H1 (cell line): ENCODE measurements around the gene EDC3. TPM values are rescaled to one million over a fixed set of nuclear protein-coding genes. Genes with fewer than 3 reads are reported as not detected.
A peak's percentile ranks its signal among the peaks of the same experiment; 100 is the strongest.

Experiments used
- CTCF ChIA-PET: fragments of 300-600 bp; sonication (Branson Sonifier 250); formaldehyde crosslinking; loops from one replicate; lab custom pipeline; 2021; ENCODE audit not compliant: partially characterized antibody; lab: Charles Lee
- POLR2A ChIA-PET: fragments of 300-600 bp; sonication (Branson Sonifier 250); formaldehyde crosslinking; loops from one replicate; lab custom pipeline; 2021; ENCODE audit warnings: inconsistent platforms; ENCODE audit not compliant: partially characterized antibody; lab: Charles Lee
- DNase-seq, 2 experiments: peaks; one replicate each; pipeline versions ENCODE4 v3.0.0 to v3.0.0-alpha.2; 2010 to 2022; ENCODE audit warnings: low spot score in 2 of 2, low read depth in 1 of 2, mixed read lengths in 1 of 2
- FAIRE-seq: peaks from 2 replicates; lab custom pipeline; 2011; peaks lifted over from hg19 to GRCh38; lab: Jason Lieb, UNC
- H2AFZ ChIP-seq: 2 replicates; pipeline ENCODE4 v1.8.1; 2012; ENCODE audit warnings: low read length, inconsistent platforms
- H2AK5ac ChIP-seq: 2 replicates; pipeline ENCODE4 v1.6.1; 2013; ENCODE audit warnings: low read depth, low read length
- H2BK120ac ChIP-seq: replicated peaks from 2 replicates; pipeline ENCODE3; 2013; ENCODE audit warnings: low read depth, low read length, inconsistent platforms
- H2BK12ac ChIP-seq: 2 replicates; pipeline ENCODE4 v1.6.1; 2013; ENCODE audit warnings: low read depth, low read length
- H2BK15ac ChIP-seq: 2 replicates; pipeline ENCODE4 v1.6.1; 2013; ENCODE audit warnings: low read length
- H2BK20ac ChIP-seq: 2 replicates; pipeline ENCODE4 v1.6.1; 2013; ENCODE audit warnings: low read length
- H2BK5ac ChIP-seq: 2 replicates; pipeline ENCODE4 v1.6.1; 2013; ENCODE audit warnings: low read depth, low read length
- H3K14ac ChIP-seq: 2 replicates; pipeline ENCODE4 v1.6.1; 2013; ENCODE audit warnings: inconsistent platforms; ENCODE audit not compliant: insufficient read length
- H3K18ac ChIP-seq: 2 replicates; pipeline ENCODE4 v1.6.1; 2013; ENCODE audit warnings: low read length; ENCODE audit errors: extremely low read depth
- H3K23ac ChIP-seq: 2 replicates; pipeline ENCODE4 v1.6.1; 2013; ENCODE audit warnings: inconsistent platforms; ENCODE audit not compliant: insufficient read length
- H3K23me2 ChIP-seq: 2 replicates; pipeline ENCODE4 v1.6.1; 2013; ENCODE audit warnings: low read depth, low read length
- H3K27ac ChIP-seq: 2 replicates; pipeline ENCODE4 v1.6.1; 2011; ENCODE audit warnings: low read depth, low read length, inconsistent platforms
- H3K27me3 ChIP-seq, 4 experiments: replicated peaks in 1 of 4; 1 replicate in 1 of 4; 2 replicates in 3 of 4; pipeline versions ENCODE4 v1.6.1 to v1.8.1; 2011 to 2013; ENCODE audit warnings: low read length in 3 of 4, mild to moderate bottlenecking in 3 of 4, inconsistent platforms in 2 of 4, mixed read lengths in 2 of 4, moderate library complexity in 1 of 4; ENCODE audit not compliant: control insufficient read depth in 3 of 4, insufficient read depth in 3 of 4; ENCODE audit errors: extremely low read depth in 1 of 4
- H3K36me3 ChIP-seq, 4 experiments: 2 replicates each; pipeline versions ENCODE4 v1.6.1 to v1.8.1; 2011 to 2013; ENCODE audit warnings: mild to moderate bottlenecking in 4 of 4, low read length in 3 of 4, moderate library complexity in 2 of 4, control low read depth in 1 of 4, inconsistent platforms in 1 of 4; ENCODE audit not compliant: insufficient read depth in 4 of 4, control insufficient read depth in 2 of 4
- H3K4ac ChIP-seq: replicated peaks from 2 replicates; pipeline ENCODE3; 2013; ENCODE audit warnings: low read length, low read depth, mixed read lengths, inconsistent platforms; ENCODE audit not compliant: insufficient read length
- H3K4me1 ChIP-seq, 4 experiments: replicated peaks in 1 of 4; 1 replicate in 1 of 4; 2 replicates in 3 of 4; pipeline versions ENCODE4 v1.6.1 to v1.8.1; 2011 to 2013; ENCODE audit warnings: low read length in 3 of 4, inconsistent platforms in 2 of 4, mixed read lengths in 1 of 4; ENCODE audit not compliant: insufficient read depth in 4 of 4, control insufficient read depth in 3 of 4
- H3K4me2 ChIP-seq, 2 experiments: 2 replicates each; pipeline versions ENCODE4 v1.6.1 to v1.8.1; 2011 to 2013; ENCODE audit warnings: low read depth in 2 of 2, low read length in 2 of 2, control low read depth in 1 of 2, inconsistent platforms in 1 of 2, mild to moderate bottlenecking in 1 of 2; ENCODE audit not compliant: insufficient read depth in 1 of 2
- H3K4me3 ChIP-seq, 4 experiments: fragments of 200-600, 300-600 bp in 1 of 4; sonication (generic), shearing (Covaris generic), sonication (Bioruptor Twin) in 1 of 4; 2 replicates each; pipeline versions ENCODE4 v1.5.1 to v1.8.1; 2011 to 2016; ENCODE audit warnings: low read length in 4 of 4, low read depth in 3 of 4, control low read depth in 2 of 4, inconsistent platforms in 2 of 4, mild to moderate bottlenecking in 2 of 4, mixed read lengths in 1 of 4, moderate library complexity in 1 of 4; ENCODE audit not compliant: insufficient read depth in 2 of 4; ENCODE audit errors: extremely low read depth in 1 of 4
- H3K56ac ChIP-seq: replicated peaks from 2 replicates; pipeline ENCODE3; 2013; ENCODE audit warnings: low read depth, mild to moderate bottlenecking, mixed read lengths, low read length, inconsistent platforms; ENCODE audit not compliant: insufficient read length
- H3K79me1 ChIP-seq: 2 replicates; pipeline ENCODE4 v1.6.1; 2013; ENCODE audit warnings: low read depth, low read length, control low read depth
- H3K79me2 ChIP-seq, 2 experiments: 2 replicates each; pipeline versions ENCODE4 v1.6.1 to v1.8.1; 2012 to 2013; ENCODE audit warnings: low read length in 2 of 2, mild to moderate bottlenecking in 2 of 2, inconsistent platforms in 1 of 2; ENCODE audit not compliant: insufficient read depth in 2 of 2, control insufficient read depth in 1 of 2
- H3K9ac ChIP-seq, 4 experiments: replicated peaks in 1 of 4; 1 replicate in 1 of 4; 2 replicates in 3 of 4; pipeline versions ENCODE4 v1.6.1 to v1.8.1; 2011 to 2013; ENCODE audit warnings: low read depth in 3 of 4, low read length in 3 of 4, control low read depth in 2 of 4, mild to moderate bottlenecking in 2 of 4, moderate library complexity in 2 of 4, inconsistent platforms in 1 of 4; ENCODE audit errors: extremely low read depth in 1 of 4
- H3K9me3 ChIP-seq, 2 experiments: 2 replicates each; pipeline versions ENCODE4 v1.6.1 to v1.8.1; 2012 to 2013; ENCODE audit warnings: mild to moderate bottlenecking in 2 of 2, moderate library complexity in 2 of 2, control low read depth in 1 of 2, inconsistent platforms in 1 of 2, low read depth in 1 of 2, low read length in 1 of 2, mixed read lengths in 1 of 2; ENCODE audit not compliant: insufficient read depth in 2 of 2
- H4K20me1 ChIP-seq, 2 experiments: replicated peaks in 1 of 2; 2 replicates each; pipeline versions ENCODE3 to v1.8.1; 2011 to 2013; ENCODE audit warnings: inconsistent platforms in 2 of 2, low read length in 2 of 2, mild to moderate bottlenecking in 1 of 2; ENCODE audit not compliant: insufficient read depth in 2 of 2, control insufficient read depth in 1 of 2
- H4K5ac ChIP-seq: 2 replicates; pipeline ENCODE4 v1.6.1; 2013; ENCODE audit warnings: low read length, low read depth, mixed read lengths, inconsistent platforms; ENCODE audit not compliant: insufficient read length
- H4K8ac ChIP-seq: 2 replicates; pipeline ENCODE4 v1.8.0; 2013; ENCODE audit warnings: mild to moderate bottlenecking, moderate library complexity, low read length, inconsistent platforms; ENCODE audit not compliant: insufficient read depth; ENCODE audit errors: extremely low read depth
- H4K91ac ChIP-seq: replicated peaks from 2 replicates; pipeline ENCODE3; 2013; ENCODE audit warnings: low read length, mixed read lengths, inconsistent platforms; ENCODE audit not compliant: insufficient read length
- CHD1 ChIP-seq: IDR thresholded peaks from 2 replicates; pipeline ENCODE4 v1.6.1; 2012; ENCODE audit warnings: low read depth, low read length, improper control_type of control experiment
- EGR1 ChIP-seq: IDR thresholded peaks from 2 replicates; pipeline ENCODE4 v1.6.1; 2011; ENCODE audit warnings: low read depth, low read length, borderline replicate concordance
- EP300 ChIP-seq, 2 experiments: IDR thresholded peaks; 1 replicate in 1 of 2; 2 replicates in 1 of 2; pipeline ENCODE4 v1.6.1; 2011 to 2012; ENCODE audit warnings: low read depth in 2 of 2, low read length in 2 of 2, mild to moderate bottlenecking in 2 of 2, borderline replicate concordance in 1 of 2, inconsistent platforms in 1 of 2, moderate library complexity in 1 of 2
- JUND ChIP-seq: IDR thresholded peaks from 2 replicates; pipeline ENCODE4 v1.6.1; 2011; ENCODE audit warnings: mild to moderate bottlenecking, improper control_type of control experiment, low read length
- KDM5A ChIP-seq: fragments of 200-600 bp; IDR thresholded peaks from 2 replicates; pipeline ENCODE4 v1.7.1; 2012; ENCODE audit warnings: mild to moderate bottlenecking, low read length, inconsistent platforms, mixed read lengths
- MAFK ChIP-seq: IDR thresholded peaks from 2 replicates; pipeline ENCODE4 v1.6.1; 2012; ENCODE audit warnings: low read depth, mild to moderate bottlenecking, improper control_type of control experiment, low read length
- NANOG ChIP-seq: IDR thresholded peaks from 2 replicates; pipeline ENCODE4 v1.6.1; 2011; ENCODE audit warnings: low read length, low read depth, mild to moderate bottlenecking, inconsistent platforms; ENCODE audit not compliant: insufficient read depth, poor library complexity, severe bottlenecking
- PHF8 ChIP-seq: fragments of 200-600 bp; sonication (generic); conservative IDR thresholded peaks from 2 replicates; pipeline ENCODE4 v1.7.1; 2012; ENCODE audit warnings: low read depth, mild to moderate bottlenecking, inconsistent platforms, low read length, moderate library complexity
- POLR2A ChIP-seq, 2 experiments: IDR thresholded peaks; 1 replicate in 1 of 2; 2 replicates in 1 of 2; pipeline ENCODE4 v1.6.1; 2011; ENCODE audit warnings: low read depth in 2 of 2, low read length in 2 of 2, mild to moderate bottlenecking in 2 of 2; ENCODE audit errors: control extremely low read depth in 1 of 2
- POLR2AphosphoS5 ChIP-seq: IDR thresholded peaks from 2 replicates; pipeline ENCODE4 v1.6.1; 2011; ENCODE audit warnings: low read depth, low read length
- RBBP5 ChIP-seq: IDR thresholded peaks from 2 replicates; pipeline ENCODE4 v1.7.1; 2012; ENCODE audit warnings: low read depth, mild to moderate bottlenecking, inconsistent platforms, low read length, moderate library complexity, borderline replicate concordance
- SIRT6 ChIP-seq: IDR thresholded peaks from one replicate; pipeline ENCODE4 v1.7.1; 2012; ENCODE audit warnings: low read length, inconsistent platforms
- SIX5 ChIP-seq: IDR thresholded peaks from 2 replicates; pipeline ENCODE4 v1.6.1; 2011; ENCODE audit warnings: mild to moderate bottlenecking, low read depth, low read length
- SP2 ChIP-seq: IDR thresholded peaks from 2 replicates; pipeline ENCODE4 v1.6.1; 2012; ENCODE audit warnings: mild to moderate bottlenecking, low read length, inconsistent platforms
- WGBS, 2 experiments: shearing (Covaris generic) in 1 of 2; methylation state at CpG; one replicate each; pipeline versions ENCODE4 v1.1.6 to v1.1.7; 2013 to 2015; ENCODE audit warnings: low lambda C conversion rate in 2 of 2, mixed read lengths in 2 of 2, inconsistent platforms in 1 of 2, low coverage in 1 of 2, missing lambda C conversion rate in 1 of 2; ENCODE audit not compliant: insufficient replicate concordance in 2 of 2, insufficient coverage in 1 of 2, insufficient read length in 1 of 2; ENCODE audit errors: extremely low coverage in 1 of 2, missing lambda C conversion rate in 1 of 2; 5-methylcytosine and 5-hydroxymethylcytosine counted together
- polyA plus RNA-seq, 7 experiments: library from polyadenylated mRNA; depleted of rRNA in 3 of 7; stranded (reverse) in 5 of 7; unstranded in 2 of 7; fragments of >200 nt in 5 of 7; fragments of 200-250 nt in 2 of 7; gene quantifications; 1 replicate in 5 of 7; 2 replicates in 1 of 7; 4 replicates in 1 of 7; pipeline versions ENCODE4 v1.2.1 to v1.2.3, GENCODE V29; 2011 to 2013; ENCODE audit warnings: missing spikeins in 2 of 7, mixed read lengths in 2 of 7
- total RNA-seq: library from RNA; stranded (reverse); fragmentation: NEBNext Ultra II Directional; extraction: Animal tissue kit (Norgen Biotek cat#: 25700); gene quantifications from 2 replicates; pipeline ENCODE4 v1.2.1, GENCODE V29; 2021
- TF ChIP-seq, protein P1 (sequence below): IDR thresholded peaks from 2 replicates; pipeline ENCODE4 v1.6.1; 2011; ENCODE audit warnings: low read depth, mild to moderate bottlenecking, low read length; ENCODE audit not compliant: insufficient read depth

Gene EDC3
- total and polyA plus RNA-seq, 2 of the 8 experiments (the other 6 are each of a cell fraction or from before 2014, with no cell fraction given) = 45.0 to 50.8 TPM

GRCh38 chr15:74727727-74728126 lies 31.9 kb upstream of the EDC3 start:
- no peaks in the 10 kb centered on the region for H3K79me1 ChIP-seq
- no peak overlapping the region for H2BK20ac ChIP-seq
- no peak overlapping the region for H2AFZ ChIP-seq
- H3K23me2 ChIP-seq = peaks cover 11% of the 10 kb centered on the region; the same call in 1 of the 2 replicates
- no peak overlapping the region for H3K14ac ChIP-seq
- no peak overlapping the region for H3K27ac ChIP-seq
- H3K27me3 ChIP-seq = peaks cover 12 to 29% (median 26%) of the 10 kb centered on the region in 4 experiments
- no peak overlapping the region for H2BK12ac ChIP-seq
- no peak overlapping the region for H3K56ac ChIP-seq
- H3K4ac ChIP-seq = no peak overlapping the region
- peaks cover 0 to 5% (median 0%) of the 10 kb centered on the region in 4 experiments; a peak in 3 of 7 replicates for H3K4me1 ChIP-seq
- no peak overlapping the region for H2BK120ac ChIP-seq
- POLR2A ChIA-PET = interaction anchor here (1.1 to 5.5 kb wide), 2 partner anchors 32 to 50 kb away, joined by 3 to 46 read pairs; no protein-coding TSS in a partner anchor
- H3K79me2 ChIP-seq = no peaks in the 10 kb centered on the region
- H4K8ac ChIP-seq = no peak overlapping the region
- H3K9me3 ChIP-seq = no peaks in the 10 kb centered on the region; a peak in 1 of 4 replicates
- no peak overlapping the region for H4K91ac ChIP-seq
- no peak overlapping the region for H2BK15ac ChIP-seq
- no peaks in the 10 kb centered on the region for H4K20me1 ChIP-seq
- H3K18ac ChIP-seq = no peak overlapping the region
- H3K36me3 ChIP-seq = no peaks in the 10 kb centered on the region
- FAIRE-seq = no peak
- CTCF ChIA-PET = interaction anchor here (0.6 to 1.4 kb wide), 2 partner anchors 84 to 93 kb away, joined by 3 to 4 read pairs; no protein-coding TSS in a partner anchor
- no peak for DNase-seq
- 84% methylated on average over 7 of the region's 7 CpGs; no CpG with 5 or more reads in 1 of the 2 experiments for WGBS, 2 experiments
- no peak overlapping the region for H3K4me3 ChIP-seq
- H3K23ac ChIP-seq = no peak overlapping the region
- H2AK5ac ChIP-seq = peak overlapping the region; percentile 90; the same call in 1 of the 2 replicates
- H3K4me2 ChIP-seq = no peak overlapping the region
- H2BK5ac ChIP-seq = no peak overlapping the region
- no peak overlapping the region for H4K5ac ChIP-seq
- H3K9ac ChIP-seq = no peak overlapping the region
- no peak for TF ChIP-seq CHD1
- no peak for TF ChIP-seq JUND
- TF ChIP-seq RBBP5 = no peak
- TF ChIP-seq MAFK = no peak
- no peak for TF ChIP-seq KDM5A
- TF ChIP-seq SIX5 = no peak
- no peak for TF ChIP-seq EP300 (IDR thresholded peaks at IDR 0.05; ENCODE audit: borderline replicate concordance in 1 of 2, low read depth in 2 of 2, low read length in 2 of 2)
- TF ChIP-seq POLR2AphosphoS5 = no peak
- TF ChIP-seq, protein P1, sequence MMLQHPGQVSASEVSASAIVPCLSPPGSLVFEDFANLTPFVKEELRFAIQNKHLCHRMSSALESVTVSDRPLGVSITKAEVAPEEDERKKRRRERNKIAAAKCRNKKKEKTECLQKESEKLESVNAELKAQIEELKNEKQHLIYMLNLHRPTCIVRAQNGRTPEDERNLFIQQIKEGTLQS = no peak
- no peak for TF ChIP-seq EGR1
- TF ChIP-seq PHF8 = no peak
- no peak for TF ChIP-seq POLR2A (IDR thresholded peaks at IDR 0.05; ENCODE audit: control extremely low read depth in 1 of 2, low read depth in 2 of 2, low read length in 2 of 2)
- TF ChIP-seq SP2 = no peak
- no peak for TF ChIP-seq NANOG
- no peak for TF ChIP-seq SIRT6
